NT2/D1 (cell line): ENCODE data around the gene AGBL4.

ENCODE experiments used
- DNase-seq: peaks from one replicate; pipeline ENCODE4 v3.0.0-alpha.2; 2011; ENCODE audit warnings: low read depth, low spot score
- H3K27me3 ChIP-seq: 2 replicates; pipeline ENCODE4 v1.6.0; 2011; ENCODE audit warnings: mild to moderate bottlenecking; ENCODE audit not compliant: insufficient read length, insufficient read depth
- H3K36me3 ChIP-seq: 2 replicates; pipeline ENCODE4 v1.6.1; 2011; ENCODE audit warnings: mild to moderate bottlenecking, low read length, mixed read lengths; ENCODE audit not compliant: insufficient read depth, insufficient read length
- H3K4me1 ChIP-seq: 2 replicates; pipeline ENCODE4 v1.5.1; 2011; ENCODE audit not compliant: insufficient read depth, insufficient read length
- H3K4me3 ChIP-seq: 2 replicates; pipeline ENCODE4 v1.5.1; 2011; ENCODE audit warnings: low read depth; ENCODE audit not compliant: insufficient read length
- H3K9ac ChIP-seq: 2 replicates; pipeline ENCODE4 v1.6.0; 2011; ENCODE audit warnings: low read depth; ENCODE audit not compliant: insufficient read length
- H3K9me3 ChIP-seq: 2 replicates; pipeline ENCODE4 v1.5.1; 2011; ENCODE audit warnings: mild to moderate bottlenecking, low read length; ENCODE audit not compliant: insufficient read depth
- SUZ12 ChIP-seq: IDR thresholded peaks from 2 replicates; pipeline ENCODE4 v1.6.1; 2011; ENCODE audit not compliant: insufficient read length, insufficient read depth; ENCODE audit errors: extremely low read depth
- YY1 ChIP-seq: IDR thresholded peaks from 2 replicates; pipeline ENCODE4 v1.6.1; 2011; ENCODE audit not compliant: insufficient read length, insufficient read depth
- ZNF274 ChIP-seq: IDR thresholded peaks from 2 replicates; pipeline ENCODE4 v1.6.1; 2011; ENCODE audit warnings: mild to moderate bottlenecking, low read depth, low read length

AGBL4 gene

GRCh38 chr1:49060766-49061165 lies 963.0 kb downstream of the AGBL4 start:
- Histone ChIP-seq H3K4me1 (no peaks in the 10 kb centered on the region), H3K9me3 (peaks cover 30% of the 10 kb centered on the region; the same call in 1 of the 2 replicates), H3K4me3 (no peak overlapping the region), H3K9ac (no peak overlapping the region), H3K27me3 (no peaks in the 10 kb centered on the region), H3K36me3 (no peaks in the 10 kb centered on the region)
- TF ChIP-seq YY1 (no peak), ZNF274 (no peak), SUZ12 (no peak)
- no peak for DNase-seq

GRCh38 chr1:49059087-49059486 lies 964.7 kb downstream of the AGBL4 start:
- Histone ChIP-seq H3K36me3 (no peaks in the 10 kb centered on the region), H3K27me3 (no peaks in the 10 kb centered on the region), H3K9me3 (peaks cover 30% of the 10 kb centered on the region; the same call in 1 of the 2 replicates), H3K4me1 (no peaks in the 10 kb centered on the region), H3K9ac (no peak overlapping the region), H3K4me3 (no peak overlapping the region)
- TF ChIP-seq SUZ12 (no peak), ZNF274 (no peak), YY1 (no peak)
- no peak for DNase-seq

GRCh38 chr1:49052102-49052501 lies 971.7 kb downstream of the AGBL4 start:
- H3K27me3 ChIP-seq, result no peaks in the 10 kb centered on the region
- H3K4me3 ChIP-seq, result no peak overlapping the region
- H3K9me3 ChIP-seq, result no peaks in the 10 kb centered on the region
- DNase-seq, result no peak
- no peaks in the 10 kb centered on the region for H3K36me3 ChIP-seq
- no peak for TF ChIP-seq SUZ12
- TF ChIP-seq YY1, result no peak
- no peak overlapping the region for H3K9ac ChIP-seq
- H3K4me1 ChIP-seq, result no peaks in the 10 kb centered on the region

- Histone ChIP-seq H3K27me3 (no peaks in the 10 kb centered on the region), H3K9ac (no peak overlapping the region), H3K36me3 (no peaks in the 10 kb centered on the region), H3K4me3 (no peak overlapping the region), H3K9me3 (no peaks in the 10 kb centered on the region), H3K4me1 (no peaks in the 10 kb centered on the region)
- no peak for DNase-seq
- TF ChIP-seq YY1 (no peak), ZNF274 (no peak), SUZ12 (no peak)
These were observed 972.1 kb downstream of the AGBL4 start for GRCh38 chr1:49051647-49052046.

GRCh38 chr1:49050041-49050440 lies 973.7 kb downstream of the AGBL4 start:
- Histone ChIP-seq H3K9me3 (no peaks in the 10 kb centered on the region), H3K36me3 (no peaks in the 10 kb centered on the region), H3K9ac (no peak overlapping the region), H3K4me3 (no peak overlapping the region), H3K27me3 (no peaks in the 10 kb centered on the region), H3K4me1 (no peaks in the 10 kb centered on the region)
- no peak for DNase-seq
- no peak for TF ChIP-seq SUZ12
- no peak for TF ChIP-seq YY1

- no peak for DNase-seq
- Histone ChIP-seq H3K4me3 (no peak overlapping the region), H3K36me3 (no peaks in the 10 kb centered on the region), H3K9ac (no peak overlapping the region), H3K4me1 (no peaks in the 10 kb centered on the region), H3K27me3 (no peaks in the 10 kb centered on the region), H3K9me3 (no peaks in the 10 kb centered on the region)
- TF ChIP-seq YY1 (no peak), SUZ12 (no peak), ZNF274 (no peak)
These were observed 975.6 kb downstream of the AGBL4 start for GRCh38 chr1:49048188-49048587.

- Histone ChIP-seq H3K9ac (no peak overlapping the region), H3K4me1 (no peaks in the 10 kb centered on the region), H3K4me3 (no peak overlapping the region), H3K9me3 (no peaks in the 10 kb centered on the region), H3K27me3 (no peaks in the 10 kb centered on the region), H3K36me3 (no peaks in the 10 kb centered on the region)
- TF ChIP-seq YY1, result no peak
- TF ChIP-seq SUZ12, result no peak
- TF ChIP-seq ZNF274, result no peak
- no peak for DNase-seq
These were observed 977.4 kb downstream of the AGBL4 start for GRCh38 chr1:49046305-49046704.

GRCh38 chr1:49045371-49045770 lies 978.4 kb downstream of the AGBL4 start:
- Histone ChIP-seq H3K27me3 (no peaks in the 10 kb centered on the region), H3K9me3 (no peaks in the 10 kb centered on the region), H3K4me1 (no peaks in the 10 kb centered on the region), H3K4me3 (no peak overlapping the region), H3K9ac (no peak overlapping the region), H3K36me3 (no peaks in the 10 kb centered on the region)
- TF ChIP-seq YY1 (no peak), ZNF274 (no peak), SUZ12 (no peak)
- DNase-seq, result no peak
